ENCODE data around the gene ZC3H7B.

Gene ZC3H7B

GRCh38 chr22:41356430-41357028, 55.2 kb downstream of the ZC3H7B start:
- DNase-seq: no peak

GRCh38 chr22:41357191-41357590, 55.9 kb downstream of the ZC3H7B start:
- DNase-seq: no peak

- DNase-seq: no peak
These were observed 57.6 kb downstream of the ZC3H7B start for GRCh38 chr22:41358927-41359326.

- DNase-seq: no peak
These were observed 58.1 kb downstream of the ZC3H7B start for GRCh38 chr22:41359376-41359775.

GRCh38 chr22:41360126-41360525, 58.8 kb downstream of the ZC3H7B start:
- no peak for DNase-seq

- no peak for DNase-seq
These were observed 60.5 kb downstream of the ZC3H7B start for GRCh38 chr22:41361716-41362310.

- DNase-seq: no peak
These were observed 61.3 kb downstream of the ZC3H7B start for GRCh38 chr22:41362615-41363014.

GRCh38 chr22:41364233-41364632, 62.9 kb downstream of the ZC3H7B start:
- DNase-seq: no peak

GRCh38 chr22:41364955-41365354, 63.6 kb downstream of the ZC3H7B start:
- no peak for DNase-seq

- DNase-seq: no peak
These were observed 64.1 kb downstream of the ZC3H7B start for GRCh38 chr22:41365425-41365824.

- no peak for DNase-seq
These were observed 65.2 kb downstream of the ZC3H7B start for GRCh38 chr22:41366323-41367029.

- DNase-seq: peak in 1 of 2 donors; percentile 38
These were observed 65.8 kb downstream of the ZC3H7B start for GRCh38 chr22:41367039-41367679.

GRCh38 chr22:41367680-41368542, 66.6 kb downstream of the ZC3H7B start:
- DNase-seq: no peak

- DNase-seq: no peak
These were observed 67.5 kb downstream of the ZC3H7B start for GRCh38 chr22:41368543-41369423.

GRCh38 chr22:41369424-41369745, 68.1 kb downstream of the ZC3H7B start:
- no peak for DNase-seq

GRCh38 chr22:41369837-41370236, 68.5 kb downstream of the ZC3H7B start:
- no peak for DNase-seq

- no peak for DNase-seq
These were observed 76.5 kb downstream of the ZC3H7B start for GRCh38 chr22:41377846-41378245.

GRCh38 chr22:41380993-41381328, 79.6 kb downstream of the ZC3H7B start:
- DNase-seq: no peak

- peak; percentile 99 for DNase-seq
These were observed 80.2 kb downstream of the ZC3H7B start, which contains the start of gene TEF for GRCh38 chr22:41381329-41382097. Gene TEF (plus strand): TSS chr22:41381942. CDS start chr22:41382045, 103 bp downstream.

GRCh38 chr22:41382098-41382578, 80.8 kb downstream of the ZC3H7B start:
- peak; percentile 54 to 60 for DNase-seq

GRCh38 chr22:41382610-41383009, 81.3 kb downstream of the ZC3H7B start:
- no peak for DNase-seq

All from CD4-positive, alpha-beta T cell treated with Interleukin-1 beta for 1 hour (primary cell).